H9 (cell line): Measurements from ENCODE around the gene SAMD14. TPM values are rescaled to one million over a fixed set of nuclear protein-coding genes. Genes with fewer than 3 reads are reported as not detected.
A peak's percentile ranks its signal among the peaks of the same experiment; 100 is the strongest.

Source experiments
- DNase-seq: peaks from one replicate; pipeline ENCODE4 v3.0.0-alpha.2; 2017
- H2AFZ ChIP-seq: one replicate; pipeline ENCODE4 v1.6.1; 2013; ENCODE audit warnings: mild to moderate bottlenecking, low read length, control low read depth, moderate library complexity
- H2AK5ac ChIP-seq: 2 replicates; pipeline ENCODE4 v1.6.1; 2013; ENCODE audit warnings: low read length, control low read depth, mixed read lengths; ENCODE audit not compliant: insufficient read length
- H2BK120ac ChIP-seq: one replicate; pipeline ENCODE4 v1.6.1; 2013; ENCODE audit warnings: low read depth, mild to moderate bottlenecking, low read length, control low read depth, inconsistent platforms; ENCODE audit not compliant: poor library complexity, severe bottlenecking
- H2BK12ac ChIP-seq: 2 replicates; pipeline ENCODE4 v1.6.1; 2013; ENCODE audit warnings: low read length, control low read depth, mixed read lengths, low read depth; ENCODE audit not compliant: insufficient read length
- H2BK15ac ChIP-seq: 2 replicates; pipeline ENCODE4 v1.6.1; 2013; ENCODE audit warnings: low read depth, low read length, control low read depth
- H2BK20ac ChIP-seq: one replicate; pipeline ENCODE4 v1.6.1; 2013; ENCODE audit warnings: low read depth, mild to moderate bottlenecking, low read length, control low read depth, inconsistent platforms; ENCODE audit not compliant: poor library complexity, severe bottlenecking
- H2BK5ac ChIP-seq: 2 replicates; pipeline ENCODE4 v1.6.1; 2013; ENCODE audit warnings: low read length, control low read depth, mixed read lengths; ENCODE audit not compliant: insufficient read length
- H3K14ac ChIP-seq: 2 replicates; pipeline ENCODE4 v1.6.1; 2013; ENCODE audit warnings: low read length, control low read depth; ENCODE audit not compliant: insufficient read depth
- H3K18ac ChIP-seq: 2 replicates; pipeline ENCODE4 v1.6.1; 2013; ENCODE audit warnings: low read depth, mild to moderate bottlenecking, mixed read lengths, low read length, control low read depth; ENCODE audit not compliant: insufficient read length
- H3K23ac ChIP-seq: 2 replicates; pipeline ENCODE4 v1.6.1; 2013; ENCODE audit warnings: low read length, control low read depth, mixed read lengths, low read depth; ENCODE audit not compliant: insufficient read length
- H3K23me2 ChIP-seq: 2 replicates; pipeline ENCODE4 v1.6.1; 2013; ENCODE audit warnings: low read depth, mild to moderate bottlenecking, mixed read lengths, low read length, control low read depth; ENCODE audit not compliant: insufficient read length, poor library complexity, severe bottlenecking
- H3K27ac ChIP-seq: 2 replicates; pipeline ENCODE4 v1.5.1; 2013; ENCODE audit warnings: low read length, control low read depth, mixed read lengths, low read depth; ENCODE audit not compliant: insufficient read length
- H3K27me3 ChIP-seq: 2 replicates; pipeline ENCODE4 v1.6.1; 2013; ENCODE audit warnings: low read length, control low read depth, inconsistent platforms; ENCODE audit not compliant: insufficient read depth
- H3K4ac ChIP-seq: 2 replicates; pipeline ENCODE4 v1.6.1; 2013; ENCODE audit warnings: low read depth, mild to moderate bottlenecking, control low read depth, inconsistent platforms, low read length, moderate library complexity
- H3K4me1 ChIP-seq: 2 replicates; pipeline ENCODE4 v1.6.1; 2013; ENCODE audit warnings: low read length, control low read depth, inconsistent platforms; ENCODE audit not compliant: insufficient read depth
- H3K4me2 ChIP-seq: 2 replicates; pipeline ENCODE4 v1.6.1; 2013; ENCODE audit warnings: low read length, control low read depth, mixed read lengths; ENCODE audit not compliant: insufficient read length, insufficient read depth
- H3K56ac ChIP-seq: 2 replicates; pipeline ENCODE4 v1.6.1; 2013; ENCODE audit warnings: low read depth, mild to moderate bottlenecking, mixed read lengths, low read length, control low read depth; ENCODE audit not compliant: insufficient read length
- H3K79me1 ChIP-seq: 2 replicates; pipeline ENCODE4 v1.6.1; 2013; ENCODE audit warnings: low read depth, mild to moderate bottlenecking, moderate library complexity, low read length, control low read depth, inconsistent platforms; ENCODE audit not compliant: insufficient read depth, poor library complexity, severe bottlenecking
- H3K79me2 ChIP-seq: 2 replicates; pipeline ENCODE4 v1.6.1; 2013; ENCODE audit warnings: low read length, control low read depth, inconsistent platforms; ENCODE audit not compliant: insufficient read depth
- H3K9ac ChIP-seq: 2 replicates; pipeline ENCODE4 v1.6.1; 2013; ENCODE audit warnings: low read length, control low read depth, mixed read lengths; ENCODE audit not compliant: insufficient read length; ENCODE audit errors: extremely low read depth
- H3K9me3 ChIP-seq: one replicate; pipeline ENCODE4 v1.6.1; 2013; ENCODE audit warnings: low read depth, low read length, inconsistent platforms; ENCODE audit not compliant: control insufficient read depth
- H3T11ph ChIP-seq: one replicate; pipeline ENCODE4 v1.6.1; 2013; ENCODE audit warnings: mild to moderate bottlenecking, low read length, control low read depth, inconsistent platforms
- H4K20me1 ChIP-seq: one replicate; pipeline ENCODE4 v1.6.1; 2013; ENCODE audit not compliant: control insufficient read depth, insufficient read length, insufficient read depth
- H4K5ac ChIP-seq: 2 replicates; pipeline ENCODE4 v1.6.1; 2013; ENCODE audit warnings: low read depth, mild to moderate bottlenecking, mixed read lengths, low read length, control low read depth; ENCODE audit not compliant: insufficient read length
- H4K8ac ChIP-seq: replicated peaks from 2 replicates; pipeline ENCODE4 v1.6.1; 2013; ENCODE audit warnings: low read length, control low read depth, mixed read lengths, low read depth; ENCODE audit not compliant: insufficient read length
- H4K91ac ChIP-seq: 2 replicates; pipeline ENCODE4 v1.6.1; 2013; ENCODE audit warnings: low read depth, mild to moderate bottlenecking, moderate library complexity, mixed read lengths, low read length, control low read depth; ENCODE audit not compliant: insufficient read length
- H3K27ac Mint-ChIP-seq, 3 experiments: 2 replicates in 2 of 3; 3 replicates in 1 of 3; pipeline ENCODE4 v1.8.0; 2020 to 2021; ENCODE audit warnings: mixed read lengths in 3 of 3, mild to moderate bottlenecking in 1 of 3, moderate library complexity in 1 of 3
- H3K27me3 Mint-ChIP-seq: 2 replicates; pipeline ENCODE4 v1.8.0; 2021; ENCODE audit warnings: low read depth, mild to moderate bottlenecking, moderate library complexity, mixed read lengths
- H3K36me3 Mint-ChIP-seq, 3 experiments: 2 replicates in 2 of 3; 3 replicates in 1 of 3; pipeline ENCODE4 v1.8.0; 2020 to 2021; ENCODE audit warnings: low read depth in 3 of 3, mixed read lengths in 3 of 3; ENCODE audit not compliant: insufficient read depth in 1 of 3
- H3K4me1 Mint-ChIP-seq, 2 experiments: 2 replicates each; pipeline ENCODE4 v1.8.0; 2020; ENCODE audit warnings: mixed read lengths in 2 of 2
- H3K4me3 Mint-ChIP-seq, 2 experiments: 2 replicates in 1 of 2; 3 replicates in 1 of 2; pipeline ENCODE4 v1.8.0; 2020 to 2021; ENCODE audit warnings: mild to moderate bottlenecking in 2 of 2, mixed read lengths in 2 of 2, moderate library complexity in 1 of 2
- H3K9me3 Mint-ChIP-seq, 2 experiments: 2 replicates in 1 of 2; 3 replicates in 1 of 2; pipeline ENCODE4 v1.8.0; 2020; ENCODE audit warnings: mild to moderate bottlenecking in 2 of 2, mixed read lengths in 2 of 2, moderate library complexity in 1 of 2
- WGBS: extraction: QIAGEN DNeasy Blood & Tissue Kit; methylation state at CpG from one replicate; pipeline ENCODE4 v1.1.7; 2013; ENCODE audit warnings: missing lambda C conversion rate, low lambda C conversion rate, mixed read lengths; ENCODE audit not compliant: insufficient read length; ENCODE audit errors: extremely low coverage; 5-methylcytosine and 5-hydroxymethylcytosine counted together
- total RNA-seq: library from RNA; stranded (reverse); gene quantifications from 2 replicates; pipeline ENCODE4 v1.2.1, GENCODE V29; 2021
- TF ChIP-seq, protein P1 (sequence below): fragments of 200-600 bp; sonication (generic); conservative IDR thresholded peaks from 3 replicates; pipeline ENCODE4 v1.8.0; 2021; ENCODE audit warnings: antibody characterized with exemption, mild to moderate bottlenecking

Gene SAMD14
- total RNA-seq, 1 experiment from 2014 or later: 5.9 TPM

DNA sequence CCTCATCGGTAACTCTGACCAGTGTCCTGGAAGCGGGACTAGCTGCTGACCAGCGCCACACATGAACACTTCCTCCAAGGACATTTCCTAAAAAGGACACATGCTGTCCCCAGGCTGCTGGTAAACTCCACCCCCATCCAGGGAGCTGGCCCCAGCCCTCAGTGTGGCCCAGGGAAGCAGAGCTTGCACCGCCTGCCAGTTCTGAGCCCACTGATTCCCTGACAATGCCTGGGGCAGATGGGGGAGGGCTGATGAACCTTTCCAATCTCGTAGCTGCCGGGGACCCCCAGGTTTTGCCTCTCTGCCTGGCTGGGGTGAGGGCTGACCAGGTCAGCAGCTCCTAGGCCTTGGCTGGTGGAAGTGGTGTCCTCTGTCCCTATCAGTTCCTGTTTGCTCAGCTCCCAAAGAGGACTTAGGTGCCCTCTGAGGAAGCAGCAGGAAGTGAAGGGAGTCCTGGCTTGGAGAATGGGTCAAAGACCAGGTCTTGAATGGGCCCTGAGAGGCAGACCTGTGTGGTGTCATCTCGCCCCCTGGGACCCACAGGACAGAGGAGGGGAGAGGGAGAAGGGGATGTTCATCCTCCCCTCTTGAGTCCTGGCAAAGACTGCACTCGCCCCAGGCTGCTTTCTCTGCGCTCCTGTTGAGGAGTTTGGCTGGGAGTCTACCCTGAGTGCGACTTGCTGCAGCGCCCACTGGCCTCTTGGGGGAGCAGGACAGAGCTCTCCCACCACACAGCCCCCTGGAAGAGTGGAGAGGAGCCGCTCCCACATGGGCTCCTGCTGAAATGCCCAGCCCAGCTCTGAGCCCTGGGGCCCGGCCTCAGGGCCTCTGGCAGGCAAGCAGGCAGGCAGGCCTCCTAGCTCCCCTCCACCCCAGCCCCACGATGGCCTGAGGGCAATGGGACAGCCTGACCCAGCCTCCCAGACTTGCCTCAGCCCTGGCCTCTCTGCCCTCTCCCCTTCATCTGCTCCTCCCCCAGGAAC lies 18.0 kb downstream of the SAMD14 start:
- Mint-ChIP-seq H3K9me3 (no peaks in the 10 kb centered on the region; a peak in 1 of 5 replicates), H3K27ac (peak overlapping the region in 1 of 3 experiments; percentile 53; a peak in 1 of 7 replicates), H3K27me3 (peaks cover 16% of the 10 kb centered on the region), H3K4me3 (no peak overlapping the region), H3K36me3 (peaks cover 0 to 15% (median 6%) of the 10 kb centered on the region in 3 experiments; a peak in 3 of 7 replicates), H3K4me1 (peaks cover 12 to 25% of the 10 kb centered on the region in 2 experiments)
- no peaks in the 10 kb centered on the region for H3K9me3 ChIP-seq
- H4K20me1 ChIP-seq: no peaks in the 10 kb centered on the region
- no peak overlapping the region for H2AK5ac ChIP-seq
- H2BK120ac ChIP-seq: no peak overlapping the region
- H3K18ac ChIP-seq: peak overlapping the region; percentile 80
- peaks cover 9% of the 10 kb centered on the region; the same call in 1 of the 2 replicates for H3K4me1 ChIP-seq
- H4K8ac ChIP-seq: no peak overlapping the region
- no peaks in the 10 kb centered on the region for H3K79me2 ChIP-seq
- peak; percentile 49 for DNase-seq
- H3K56ac ChIP-seq: no peak overlapping the region
- no peak overlapping the region for H2BK5ac ChIP-seq
- H3K4me2 ChIP-seq: no peak overlapping the region
- H3K79me1 ChIP-seq: no peaks in the 10 kb centered on the region
- no peak overlapping the region for H3K27ac ChIP-seq
- H3K4ac ChIP-seq: no peak overlapping the region
- TF ChIP-seq, protein P1, sequence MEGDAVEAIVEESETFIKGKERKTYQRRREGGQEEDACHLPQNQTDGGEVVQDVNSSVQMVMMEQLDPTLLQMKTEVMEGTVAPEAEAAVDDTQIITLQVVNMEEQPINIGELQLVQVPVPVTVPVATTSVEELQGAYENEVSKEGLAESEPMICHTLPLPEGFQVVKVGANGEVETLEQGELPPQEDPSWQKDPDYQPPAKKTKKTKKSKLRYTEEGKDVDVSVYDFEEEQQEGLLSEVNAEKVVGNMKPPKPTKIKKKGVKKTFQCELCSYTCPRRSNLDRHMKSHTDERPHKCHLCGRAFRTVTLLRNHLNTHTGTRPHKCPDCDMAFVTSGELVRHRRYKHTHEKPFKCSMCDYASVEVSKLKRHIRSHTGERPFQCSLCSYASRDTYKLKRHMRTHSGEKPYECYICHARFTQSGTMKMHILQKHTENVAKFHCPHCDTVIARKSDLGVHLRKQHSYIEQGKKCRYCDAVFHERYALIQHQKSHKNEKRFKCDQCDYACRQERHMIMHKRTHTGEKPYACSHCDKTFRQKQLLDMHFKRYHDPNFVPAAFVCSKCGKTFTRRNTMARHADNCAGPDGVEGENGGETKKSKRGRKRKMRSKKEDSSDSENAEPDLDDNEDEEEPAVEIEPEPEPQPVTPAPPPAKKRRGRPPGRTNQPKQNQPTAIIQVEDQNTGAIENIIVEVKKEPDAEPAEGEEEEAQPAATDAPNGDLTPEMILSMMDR: peak; percentile 33; the same call in 1 of the 3 replicates
- no peak overlapping the region for H4K91ac ChIP-seq
- H2AFZ ChIP-seq: no peak overlapping the region
- no peaks in the 10 kb centered on the region for H3K27me3 ChIP-seq
- H4K5ac ChIP-seq: no peak overlapping the region
- 0 out of 2 replicates have a peak overlapping the region, but pooled peaks have one; percentile 25 for H3K14ac ChIP-seq
- H3K9ac ChIP-seq: no peak overlapping the region
- no CpG with 5 or more reads among the region's 14 CpGs for WGBS
- H2BK15ac ChIP-seq: no peak overlapping the region
- no peak overlapping the region for H3T11ph ChIP-seq
- H2BK12ac ChIP-seq: peak overlapping the region; percentile 60
- no peaks in the 10 kb centered on the region for H3K23me2 ChIP-seq
- H2BK20ac ChIP-seq: no peak overlapping the region
- H3K23ac ChIP-seq: no peak overlapping the region
